OCI-LY7 (cell line): ENCODE results near the gene LRIG3. TPM values are rescaled to one million over a fixed set of nuclear protein-coding genes. Genes with fewer than 3 reads are reported as not detected.

ENCODE experiments used
- BruUV-seq: library from RNA; stranded (reverse); fragments of 400-500 nt; replicated peaks from 2 replicates; lab custom pipeline; 2021; lab: Mats Ljungman, UMichigan
- CTCF ChIA-PET: fragments of 300-600 bp; sonication (Branson Sonifier 250); formaldehyde crosslinking; loops from one replicate; lab custom pipeline; 2022; ENCODE audit warnings: antibody characterized with exemption; ENCODE audit not compliant: unreplicated experiment; lab: Charles Lee
- POLR2A ChIA-PET: fragments of 300-600 bp; sonication (Branson Sonifier 250); formaldehyde crosslinking; loops from one replicate; lab custom pipeline; 2022; ENCODE audit warnings: antibody characterized with exemption; lab: Charles Lee
- DNase-seq: peaks from one replicate; pipeline ENCODE4 v3.0.0-alpha.2; 2015; ENCODE audit warnings: low spot score
- H2AFZ ChIP-seq: fragments of 200-600 bp; sonication (generic), shearing (Covaris generic); 2 replicates; pipeline ENCODE4 v1.6.1; 2014; ENCODE audit warnings: mild to moderate bottlenecking, antibody characterized with exemption, low read length, moderate library complexity
- H3K27ac ChIP-seq: fragments of 200-600 bp; sonication (generic); 2 replicates; pipeline ENCODE4 v1.5.1; 2014; ENCODE audit warnings: mixed run types, low read depth, mild to moderate bottlenecking, moderate library complexity, low read length, inconsistent platforms; ENCODE audit not compliant: poor library complexity, severe bottlenecking
- H3K36me3 ChIP-seq: fragments of 200-600 bp; sonication (generic); 2 replicates; pipeline ENCODE4 v1.6.1; 2014; ENCODE audit warnings: mild to moderate bottlenecking, antibody characterized with exemption, low read length, moderate library complexity, mixed read lengths; ENCODE audit not compliant: insufficient read depth
- H3K4me1 ChIP-seq: fragments of 200-600 bp; sonication (generic); 2 replicates; pipeline ENCODE4 v1.5.1; 2014; ENCODE audit warnings: mild to moderate bottlenecking, low read length; ENCODE audit not compliant: insufficient read depth, poor library complexity, severe bottlenecking
- H3K4me2 ChIP-seq: fragments of 200-600 bp; sonication (generic); 2 replicates; pipeline ENCODE4 v1.6.1; 2014; ENCODE audit warnings: mild to moderate bottlenecking, low read length
- H3K4me3 ChIP-seq: fragments of 200-600 bp; sonication (generic); 2 replicates; pipeline ENCODE4 v1.5.1; 2014; ENCODE audit warnings: mild to moderate bottlenecking, low read depth, low read length; ENCODE audit not compliant: poor library complexity, severe bottlenecking
- H3K79me2 ChIP-seq: fragments of 200-600 bp; sonication (generic); 2 replicates; pipeline ENCODE4 v1.6.1; 2016; ENCODE audit warnings: low read depth, mild to moderate bottlenecking, low read length, moderate library complexity, mixed read lengths; ENCODE audit not compliant: insufficient read depth
- H3K9me2 ChIP-seq: fragments of 200-600 bp; sonication (generic); 2 replicates; pipeline ENCODE4 v1.6.1; 2016; ENCODE audit warnings: mild to moderate bottlenecking, low read length, mixed read lengths; ENCODE audit not compliant: insufficient read depth
- H3K9me3 ChIP-seq: fragments of 200-600 bp; sonication (generic); 2 replicates; pipeline ENCODE4 v1.6.1; 2014; ENCODE audit warnings: mild to moderate bottlenecking, mixed run types, low read length, mixed read lengths
- H4K20me1 ChIP-seq: fragments of 200-600 bp; sonication (generic); 2 replicates; pipeline ENCODE4 v1.6.1; 2014; ENCODE audit warnings: mild to moderate bottlenecking, antibody characterized with exemption, low read length, moderate library complexity, mixed read lengths; ENCODE audit not compliant: insufficient read depth
- CTCF ChIP-seq: fragments of 200-600 bp; sonication (generic); conservative IDR thresholded peaks from 2 replicates; pipeline ENCODE4 v1.5.1; 2014; ENCODE audit warnings: mild to moderate bottlenecking, antibody characterized with exemption, low read length, moderate library complexity, mixed read lengths
- EZH2phosphoT487 ChIP-seq: fragments of 200-600 bp; sonication (generic); IDR thresholded peaks from 2 replicates; pipeline ENCODE4 v1.6.1; 2018; ENCODE audit warnings: low read depth, borderline replicate concordance, mild to moderate bottlenecking, mixed run types, antibody characterized with exemption, low read length, moderate library complexity, mixed read lengths
- intact Hi-C: fragments of 100-400 bp; cut with micrococcal nuclease; formaldehyde crosslinking; loops from one replicate; pipeline ENCODE4 v1.10.0; 2022; ENCODE audit not compliant: unreplicated experiment
- total RNA-seq, 2 experiments: library from RNA; depleted of rRNA in 1 of 2; stranded (reverse); fragments of >200 nt in 1 of 2; shearing (Covaris generic) in 1 of 2; gene quantifications; 2 replicates each; pipeline ENCODE4 v1.2.3, GENCODE V29; 2014 to 2022

Gene LRIG3
- total RNA-seq, 2 experiments from 2014 or later: not detected

GRCh38 chr12:58963844-58964243, 43.5 kb upstream of the LRIG3 start:
- TF ChIP-seq EZH2phosphoT487 (no peak), CTCF (no peak)
- H3K4me1 ChIP-seq: no peaks in the 10 kb centered on the region
- H3K27ac ChIP-seq: no peak overlapping the region
- no peak for DNase-seq
- no TSS peak for BruUV-seq
- no peaks in the 10 kb centered on the region for H3K9me3 ChIP-seq
- H3K4me3 ChIP-seq: no peak overlapping the region
- no peak overlapping the region for H2AFZ ChIP-seq
- no peak overlapping the region for H3K4me2 ChIP-seq
- no peaks in the 10 kb centered on the region for H3K36me3 ChIP-seq
- no peaks in the 10 kb centered on the region for H4K20me1 ChIP-seq
- CTCF ChIA-PET: no interaction called here
- POLR2A ChIA-PET: no interaction called here
- no peaks in the 10 kb centered on the region for H3K9me2 ChIP-seq
- intact Hi-C loops: no loop called here
- no peaks in the 10 kb centered on the region for H3K79me2 ChIP-seq

- CTCF ChIA-PET: no interaction called here
Measured at GRCh38 chr12:58961906-58962305, 41.6 kb upstream of the LRIG3 start.

More at GRCh38 chr12:58961906-58962305, 41.6 kb upstream of the LRIG3 start:
- POLR2A ChIA-PET: no interaction called here
- Histone ChIP-seq H2AFZ (peak overlapping the region; percentile 31; the same call in 1 of the 2 replicates), H3K9me2 (no peaks in the 10 kb centered on the region), H3K4me2 (no peak overlapping the region), H3K27ac (no peak overlapping the region), H3K79me2 (no peaks in the 10 kb centered on the region), H3K4me1 (no peaks in the 10 kb centered on the region), H3K36me3 (no peaks in the 10 kb centered on the region), H3K9me3 (no peaks in the 10 kb centered on the region), H3K4me3 (no peak overlapping the region), H4K20me1 (no peaks in the 10 kb centered on the region)
- TF ChIP-seq EZH2phosphoT487: no peak
- TF ChIP-seq CTCF: no peak
- intact Hi-C loops: no loop called here
- DNase-seq: no peak
- BruUV-seq: no TSS peak
